ES-I3 (cell line): ENCODE measurements around the gene COA5.
"Not testable (repeated sequence)": the region's sequence is repeated elsewhere in the genome, so short reads cannot be mapped to it uniquely, and the experiment has no call there.

Experiments
- H3K36me3 ChIP-seq: 2 replicates; pipeline ENCODE4 v1.6.1; 2013; ENCODE audit warnings: mild to moderate bottlenecking, low read length, control low read depth, moderate library complexity; ENCODE audit not compliant: insufficient read depth
- H3K4me1 ChIP-seq: 2 replicates; pipeline ENCODE4 v1.6.1; 2013; ENCODE audit warnings: mild to moderate bottlenecking, control low read depth, low read length; ENCODE audit not compliant: insufficient read depth
- H3K9ac ChIP-seq: 2 replicates; pipeline ENCODE4 v1.6.1; 2013; ENCODE audit warnings: low read depth, mild to moderate bottlenecking, low read length, moderate library complexity
- H3K9me3 ChIP-seq: 2 replicates; pipeline ENCODE4 v1.6.1; 2013; ENCODE audit warnings: mild to moderate bottlenecking, low read length, moderate library complexity; ENCODE audit not compliant: control insufficient read depth, insufficient read depth

The COA5 gene

GRCh38 chr2:98623657-98624056 lies 15.3 kb upstream of the COA5 start:
- Histone ChIP-seq H3K36me3 (no peaks in the 10 kb centered on the region), H3K9ac (no peak overlapping the region), H3K4me1 (no peaks in the 10 kb centered on the region), H3K9me3 (no peaks in the 10 kb centered on the region)

DNA sequence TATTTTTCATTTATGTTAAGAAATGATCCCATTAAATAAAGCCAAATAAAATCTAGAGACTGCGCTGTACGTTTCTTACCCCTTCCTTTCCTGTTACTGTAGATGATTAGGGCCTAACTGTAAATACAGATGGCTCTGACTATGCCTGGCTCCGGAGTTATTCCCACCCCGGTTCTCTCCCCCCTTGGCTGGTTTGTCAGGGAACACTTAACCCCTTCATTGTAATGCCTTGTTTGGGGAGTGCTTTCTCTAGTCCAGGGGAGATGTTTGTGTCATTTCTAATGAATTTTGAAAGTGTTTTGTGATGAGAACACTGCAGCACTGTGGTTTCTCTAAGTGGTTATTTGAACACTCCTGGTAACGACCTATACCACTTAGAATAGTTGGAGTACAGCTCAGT lies 8.8 kb upstream of the COA5 start:
- no peaks in the 10 kb centered on the region for H3K9me3 ChIP-seq
- no peak overlapping the region for H3K9ac ChIP-seq
- no peaks in the 10 kb centered on the region for H3K4me1 ChIP-seq
- peaks cover 11% of the 10 kb centered on the region; the same call in 1 of the 2 replicates for H3K36me3 ChIP-seq

DNA sequence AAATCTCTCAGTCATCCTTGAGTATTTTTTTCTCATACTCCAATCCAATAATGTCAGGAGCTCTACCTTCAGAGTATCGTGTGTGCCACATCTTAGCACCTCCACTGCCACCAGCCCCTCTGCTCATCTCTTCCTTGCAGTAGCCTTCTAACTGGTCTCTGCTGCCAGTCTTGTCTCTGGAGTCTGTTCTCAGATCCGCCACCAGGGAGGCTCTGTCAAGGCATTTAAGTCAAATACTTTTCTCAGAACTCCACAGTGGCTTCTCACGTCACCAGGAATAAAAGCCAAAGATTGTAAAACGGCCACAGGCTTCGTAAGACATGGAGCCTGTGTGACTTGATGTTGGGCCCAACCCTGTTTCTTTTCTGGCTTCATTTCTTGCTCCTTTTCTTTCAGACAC lies 7.2 kb upstream of the COA5 start:
- Histone ChIP-seq H3K9me3 (no peaks in the 10 kb centered on the region), H3K9ac (no peak overlapping the region), H3K4me1 (0 out of 2 replicates have a peak, but pooled peaks cover 1% of the 10 kb centered on the region), H3K36me3 (peaks cover 11% of the 10 kb centered on the region; the same call in 1 of the 2 replicates)

DNA sequence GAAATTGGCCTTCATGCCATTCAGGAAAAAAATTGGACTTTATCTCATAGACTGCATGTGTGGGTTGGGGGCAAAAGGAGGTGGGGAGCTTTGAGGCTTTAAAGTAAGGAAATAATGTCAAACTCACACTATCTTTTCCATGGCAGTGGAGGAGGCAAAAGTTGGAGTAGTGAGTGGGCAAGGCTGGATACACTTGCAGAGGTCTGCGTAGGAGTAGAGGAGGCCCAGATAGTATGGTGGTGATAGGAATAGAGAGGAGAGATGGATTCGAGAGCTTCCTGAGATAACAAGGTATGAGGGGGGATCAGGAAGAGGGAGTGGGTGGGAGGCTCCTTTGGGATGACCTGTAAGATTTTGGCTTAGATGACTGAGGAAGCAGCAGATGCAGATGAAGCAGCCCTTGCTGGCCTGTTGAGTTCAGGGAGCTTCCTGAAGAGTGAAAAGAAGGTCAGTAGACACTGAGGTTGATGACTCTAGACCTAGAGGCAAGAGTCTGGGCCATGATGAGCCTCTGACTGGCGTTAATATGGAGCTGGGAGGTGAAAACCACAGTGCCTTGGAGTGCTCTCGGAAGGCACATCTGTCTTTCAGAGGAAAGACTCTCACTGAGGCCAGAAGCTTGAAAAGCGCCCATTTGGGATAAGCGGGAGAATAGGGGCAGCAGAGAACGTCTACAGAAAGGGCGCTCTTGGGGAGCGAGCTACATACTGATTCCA lies 5.9 kb upstream of the COA5 start:
- H3K4me1 ChIP-seq: 0 out of 2 replicates have a peak, but pooled peaks cover 4% of the 10 kb centered on the region
- no peaks in the 10 kb centered on the region for H3K9me3 ChIP-seq
- no peak overlapping the region for H3K9ac ChIP-seq
- H3K36me3 ChIP-seq: peaks cover 11% of the 10 kb centered on the region; the same call in 1 of the 2 replicates

- H3K9ac ChIP-seq: peak overlapping the region; percentile 99
- H3K4me1 ChIP-seq: peaks cover 16% of the 10 kb centered on the region
- no peaks in the 10 kb centered on the region for H3K9me3 ChIP-seq
- no peaks in the 10 kb centered on the region for H3K36me3 ChIP-seq
Observed at GRCh38 chr2:98608962-98609604, 771 bp upstream of the COA5 start.

DNA sequence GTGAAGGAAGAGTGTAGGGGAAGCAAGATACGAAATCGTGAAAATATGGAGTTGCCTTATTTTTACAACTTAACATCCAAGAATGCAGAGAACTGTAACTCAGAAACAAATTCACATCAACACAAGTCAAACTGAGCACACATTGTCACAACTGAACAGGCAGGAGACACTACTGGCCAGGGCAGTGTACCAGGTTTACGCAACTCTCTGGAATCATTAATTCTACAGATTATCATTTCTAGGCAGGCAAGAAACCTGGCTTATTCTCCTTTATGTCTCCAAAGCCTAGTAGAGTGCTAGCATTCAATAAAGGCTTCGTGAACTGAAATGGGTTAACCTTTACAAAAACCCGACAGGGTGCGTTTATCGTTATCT lies 584 bp downstream of the COA5 start:
- no peaks in the 10 kb centered on the region for H3K9me3 ChIP-seq
- H3K9ac ChIP-seq: peak overlapping the region; percentile 99
- peaks cover 16% of the 10 kb centered on the region for H3K4me1 ChIP-seq
- H3K36me3 ChIP-seq: no peaks in the 10 kb centered on the region

GRCh38 chr2:98607104-98607503 lies 1.2 kb downstream of the COA5 start:
- H3K9me3 ChIP-seq: no peaks in the 10 kb centered on the region
- peak overlapping the region; percentile 99 for H3K9ac ChIP-seq
- no peaks in the 10 kb centered on the region for H3K36me3 ChIP-seq
- H3K4me1 ChIP-seq: peaks cover 16% of the 10 kb centered on the region

GRCh38 chr2:98606431-98606830 lies 1.9 kb downstream of the COA5 start:
- H3K36me3 ChIP-seq: no peaks in the 10 kb centered on the region
- peaks cover 16% of the 10 kb centered on the region for H3K4me1 ChIP-seq
- no peak overlapping the region for H3K9ac ChIP-seq
- no peaks in the 10 kb centered on the region for H3K9me3 ChIP-seq

GRCh38 chr2:98605076-98605475 lies 3.2 kb downstream of the COA5 start:
- H3K4me1 ChIP-seq: peaks cover 12% of the 10 kb centered on the region
- H3K9ac ChIP-seq: no peak overlapping the region
- H3K9me3 ChIP-seq: no peaks in the 10 kb centered on the region
- 0 out of 2 replicates have a peak, but pooled peaks cover under 1% of the 10 kb centered on the region for H3K36me3 ChIP-seq

GRCh38 chr2:98604547-98604946 lies 3.8 kb downstream of the COA5 start:
- H3K4me1 ChIP-seq: peaks cover 12% of the 10 kb centered on the region

DNA sequence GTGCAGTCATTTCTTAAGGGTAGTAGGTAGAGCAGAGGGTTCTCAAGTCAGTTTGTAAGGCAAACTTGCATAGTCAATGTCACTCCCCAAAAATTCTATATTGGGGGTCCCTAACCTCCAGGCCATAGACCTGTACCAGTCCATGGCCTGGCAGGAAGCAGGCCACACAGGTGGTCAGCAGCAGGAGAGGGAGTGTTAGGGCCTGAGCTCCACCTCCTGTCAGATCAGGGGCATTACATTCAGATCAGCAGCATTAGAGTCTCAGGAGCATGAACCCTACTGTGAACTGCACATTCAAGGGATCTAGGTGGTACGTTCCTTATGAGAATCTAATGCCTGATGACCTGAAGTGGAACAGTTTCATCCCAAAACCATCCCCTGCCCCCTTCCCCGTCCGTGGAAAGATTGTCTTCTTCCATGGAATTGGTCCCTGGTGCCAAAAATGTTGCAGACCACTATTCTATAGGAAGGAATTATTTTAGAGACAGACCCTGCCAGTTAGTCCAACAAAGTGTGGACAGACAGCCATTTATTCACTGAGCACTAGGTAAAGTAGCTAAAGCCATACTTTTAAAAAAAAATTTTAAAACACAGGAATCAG lies 6.7 kb downstream of the COA5 start:
- Histone ChIP-seq H3K4me1 (peaks cover 4% of the 10 kb centered on the region), H3K9ac (no peak overlapping the region), H3K36me3 (peaks cover 8% of the 10 kb centered on the region), H3K9me3 (no peaks in the 10 kb centered on the region)

More at GRCh38 chr2:98604547-98604946, 3.8 kb downstream of the COA5 start:
- Histone ChIP-seq H3K9me3 (no peaks in the 10 kb centered on the region), H3K9ac (no peak overlapping the region), H3K36me3 (peaks cover 5% of the 10 kb centered on the region; the same call in 1 of the 2 replicates)

GRCh38 chr2:98598781-98599428 lies 9.4 kb downstream of the COA5 start:
- Histone ChIP-seq H3K36me3 (peaks cover 8% of the 10 kb centered on the region), H3K4me1 (no peaks in the 10 kb centered on the region), H3K9me3 (no peaks in the 10 kb centered on the region), H3K9ac (no peak overlapping the region)

- H3K36me3 ChIP-seq, H3K9ac ChIP-seq, H3K4me1 ChIP-seq, H3K9me3 ChIP-seq: not testable (repeated sequence)
Observed at GRCh38 chr2:98594665-98595064, 13.6 kb downstream of the COA5 start.

- H3K36me3 ChIP-seq: peaks cover 2% of the 10 kb centered on the region; the same call in 1 of the 2 replicates
Observed at GRCh38 chr2:98592565-98592964, 15.7 kb downstream of the COA5 start.

More at GRCh38 chr2:98592565-98592964, 15.7 kb downstream of the COA5 start:
- H3K4me1 ChIP-seq: no peaks in the 10 kb centered on the region
- H3K9me3 ChIP-seq: no peaks in the 10 kb centered on the region
- no peak overlapping the region for H3K9ac ChIP-seq
